Fibroblast of skin of back (primary cell): ENCODE data around the gene NF2.

ENCODE experiments used
- DNase-seq: peaks from one replicate; pipeline ENCODE4 v3.0.0-alpha.2; 2013

The NF2 gene

GRCh38 chr22:29723766-29724165 lies 120.3 kb downstream of the NF2 start:
- no peak for DNase-seq

GRCh38 chr22:29724843-29725242 lies 121.4 kb downstream of the NF2 start:
- DNase-seq: no peak

- DNase-seq: no peak
These were observed 122.7 kb downstream of the NF2 start for GRCh38 chr22:29726106-29726505.

GRCh38 chr22:29726512-29727130 lies 123.2 kb downstream of the NF2 start:
- peak; percentile 16 for DNase-seq

- peak; percentile 35 for DNase-seq
These were observed 123.7 kb downstream of the NF2 start for GRCh38 chr22:29727131-29727523.

- DNase-seq: no peak
These were observed 125.7 kb downstream of the NF2 start for GRCh38 chr22:29729161-29729560.

GRCh38 chr22:29731058-29731850 lies 127.8 kb downstream of the NF2 start:
- DNase-seq: no peak

GRCh38 chr22:29732883-29733282 lies 129.4 kb downstream of the NF2 start:
- no peak for DNase-seq

- no peak for DNase-seq
These were observed 130.1 kb downstream of the NF2 start for GRCh38 chr22:29733362-29734201.

GRCh38 chr22:29734406-29734805 lies 131.0 kb downstream of the NF2 start:
- DNase-seq: no peak

- DNase-seq: no peak
These were observed 131.4 kb downstream of the NF2 start for GRCh38 chr22:29734838-29735237.

- no peak for DNase-seq
These were observed 132.0 kb downstream of the NF2 start for GRCh38 chr22:29735416-29735815.

GRCh38 chr22:29737251-29738117 lies 134.1 kb downstream of the NF2 start:
- DNase-seq: no peak

- DNase-seq: no peak
These were observed 134.8 kb downstream of the NF2 start for GRCh38 chr22:29738118-29738815.

GRCh38 chr22:29739346-29739875 lies 136.0 kb downstream of the NF2 start:
- DNase-seq: no peak

- no peak for DNase-seq
These were observed 136.8 kb downstream of the NF2 start for GRCh38 chr22:29740216-29740615.

- no peak for DNase-seq
These were observed 138.5 kb downstream of the NF2 start for GRCh38 chr22:29741926-29742325.

GRCh38 chr22:29742326-29742725 lies 138.9 kb downstream of the NF2 start:
- DNase-seq: no peak

GRCh38 chr22:29744902-29745301 lies 141.5 kb downstream of the NF2 start:
- peak; percentile 12 for DNase-seq

GRCh38 chr22:29747832-29748231 lies 144.4 kb downstream of the NF2 start:
- DNase-seq: no peak
